H54 (cell line): ENCODE data around the gene MLKL.

Source experiments
- DNase-seq: peaks from one replicate; pipeline ENCODE4 v3.0.0; 2011; ENCODE audit warnings: low spot score, mixed read lengths; ENCODE audit not compliant: insufficient read length
- FAIRE-seq: peaks from 3 replicates; lab custom pipeline; 2011; peaks lifted over from hg19 to GRCh38; lab: Jason Lieb, UNC
- POLR2A ChIP-seq: IDR thresholded peaks from 2 replicates; pipeline ENCODE4 v1.6.1; 2011; ENCODE audit warnings: low read depth, mild to moderate bottlenecking, low read length

The MLKL gene

DNA sequence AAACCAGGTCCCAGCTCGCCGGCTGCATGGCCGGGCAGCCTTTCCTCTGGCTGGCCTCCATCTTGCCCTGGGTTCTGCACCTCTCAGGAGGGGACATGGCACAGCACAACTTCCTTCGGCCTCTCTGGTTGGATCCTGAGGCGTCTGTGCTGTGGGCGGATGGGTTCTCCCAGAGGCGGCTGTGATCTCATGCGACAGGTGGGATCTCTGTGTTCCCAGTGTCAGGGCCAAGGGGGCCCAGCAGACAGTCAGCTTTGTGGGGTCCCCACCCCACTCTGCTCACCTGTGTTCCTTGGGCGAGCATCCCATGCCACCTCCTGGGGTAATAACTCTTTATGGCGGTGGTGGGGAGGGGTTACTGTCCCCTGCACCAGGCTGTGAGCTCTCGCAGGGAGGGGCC, 38.2 kb upstream of the MLKL start:
- DNase-seq (no peak), FAIRE-seq (no peak)
- no peak for TF ChIP-seq POLR2A

DNA sequence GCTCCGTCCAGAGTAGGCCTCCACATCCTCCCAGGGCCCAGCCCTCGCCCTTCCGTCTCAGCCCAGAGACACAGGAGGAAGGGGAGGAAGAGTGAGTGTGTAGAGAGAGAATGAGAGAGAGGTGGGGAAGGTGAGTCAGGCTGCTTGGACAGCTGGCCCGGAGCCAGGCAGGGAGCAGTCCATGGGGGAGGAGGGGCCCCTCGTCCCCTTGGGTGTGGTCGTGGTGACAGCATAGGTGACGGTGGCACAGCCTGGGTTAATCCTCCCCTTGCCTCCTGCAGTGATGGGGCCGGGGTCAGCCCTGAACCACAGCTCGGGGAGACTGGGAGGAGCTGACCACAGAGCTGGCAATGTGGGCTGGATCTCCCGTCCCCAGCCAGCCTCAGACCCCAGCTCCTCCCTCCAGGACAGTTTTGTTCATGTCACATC, 37.5 kb upstream of the MLKL start:
- FAIRE-seq (no peak), DNase-seq (peak; percentile 74)
- TF ChIP-seq POLR2A, result no peak

DNA sequence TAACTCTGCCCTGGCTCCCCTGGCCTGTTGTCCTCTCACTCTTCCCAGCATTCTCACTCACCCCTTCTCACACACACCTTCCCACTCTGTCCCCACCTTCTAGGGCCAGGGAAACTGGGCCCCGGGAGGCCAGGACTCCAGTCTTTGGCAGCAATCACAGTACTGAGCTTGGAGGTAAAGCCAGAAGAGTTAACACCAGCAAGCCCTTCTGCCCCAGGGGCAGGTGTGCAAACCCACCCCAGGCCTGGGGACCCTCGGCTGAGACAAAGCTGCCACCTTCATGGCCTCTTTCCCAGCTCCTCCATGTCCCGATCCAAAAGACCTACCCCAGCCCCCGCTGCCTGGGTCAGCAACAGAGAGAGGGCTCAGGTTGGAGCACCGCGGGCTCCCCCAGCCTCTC, 36.9 kb upstream of the MLKL start:
- DNase-seq (no peak), FAIRE-seq (no peak)
- TF ChIP-seq POLR2A, result no peak

DNA sequence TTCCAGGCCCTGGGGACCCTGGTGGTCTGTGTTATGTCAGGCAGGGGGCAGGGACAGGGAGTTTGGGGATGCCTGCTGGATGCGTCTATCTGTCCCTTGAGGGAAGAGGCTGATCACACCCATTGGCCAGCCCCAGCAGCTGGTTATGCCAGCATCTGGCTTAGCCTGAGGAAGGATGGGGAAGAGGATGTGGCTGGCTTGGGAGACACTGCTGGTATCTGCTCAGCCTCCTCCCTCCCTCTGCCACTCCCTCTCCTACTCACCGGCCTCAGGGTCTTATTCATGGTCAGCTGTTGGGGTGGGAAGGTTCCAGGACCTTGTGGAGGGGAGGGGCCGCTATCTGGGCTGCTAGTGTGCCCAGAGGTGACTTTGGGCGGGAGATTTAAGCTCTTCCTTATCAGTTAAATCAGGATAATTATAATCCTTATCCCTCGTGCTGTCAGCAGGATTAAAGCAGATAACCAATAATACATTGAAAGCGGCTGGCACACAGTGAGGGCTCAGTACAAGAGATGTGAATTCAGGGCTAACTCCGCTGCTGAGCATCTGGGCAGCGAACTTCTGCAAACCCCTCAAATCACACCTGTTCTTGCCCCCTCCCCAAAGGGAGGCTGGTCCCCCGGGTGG, 36.0 kb upstream of the MLKL start:
- no peak for FAIRE-seq

DNA sequence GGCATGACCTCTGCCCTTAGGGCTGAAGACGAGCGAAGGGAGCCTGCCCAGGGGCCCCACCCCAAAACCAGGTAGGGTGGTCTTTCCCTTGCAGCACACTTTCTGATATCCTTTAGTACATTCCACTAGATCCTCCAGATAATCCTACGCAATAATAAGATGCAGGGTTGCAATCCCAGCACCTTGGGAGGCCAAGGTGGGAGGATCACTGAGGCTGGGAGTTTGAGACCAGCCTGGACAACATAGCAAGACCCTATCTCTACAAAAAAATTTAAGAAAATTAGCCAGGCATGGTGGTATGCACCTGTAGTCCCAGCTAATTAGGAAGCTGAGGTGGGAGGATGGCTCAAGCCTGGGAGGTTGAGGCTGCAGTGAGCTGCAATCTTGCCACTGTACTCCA, 34.9 kb upstream of the MLKL start:
- no peak for DNase-seq
- no peak for FAIRE-seq

More for the DNA sequence above, 36.0 kb upstream of the MLKL start:
- no peak for TF ChIP-seq POLR2A
- DNase-seq, result no peak

DNA sequence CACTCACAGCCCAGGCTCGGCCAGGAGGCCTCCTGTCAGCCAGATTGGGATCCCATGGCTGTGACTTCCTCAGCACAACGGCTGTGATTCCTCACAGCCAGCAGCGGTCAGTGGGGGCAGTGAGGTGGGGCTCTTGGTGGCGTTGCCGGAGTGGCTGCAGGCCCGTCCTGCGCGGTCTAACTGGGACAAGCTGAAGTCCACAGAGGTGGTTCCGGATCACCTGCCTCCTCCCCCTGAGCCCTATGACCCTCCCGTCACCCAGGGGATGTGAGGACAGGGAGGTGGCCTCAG, 34.4 kb upstream of the MLKL start:
- DNase-seq, result no peak
- TF ChIP-seq POLR2A, result no peak
- FAIRE-seq, result no peak

More for the DNA sequence above, 34.9 kb upstream of the MLKL start:
- TF ChIP-seq POLR2A, result no peak

DNA sequence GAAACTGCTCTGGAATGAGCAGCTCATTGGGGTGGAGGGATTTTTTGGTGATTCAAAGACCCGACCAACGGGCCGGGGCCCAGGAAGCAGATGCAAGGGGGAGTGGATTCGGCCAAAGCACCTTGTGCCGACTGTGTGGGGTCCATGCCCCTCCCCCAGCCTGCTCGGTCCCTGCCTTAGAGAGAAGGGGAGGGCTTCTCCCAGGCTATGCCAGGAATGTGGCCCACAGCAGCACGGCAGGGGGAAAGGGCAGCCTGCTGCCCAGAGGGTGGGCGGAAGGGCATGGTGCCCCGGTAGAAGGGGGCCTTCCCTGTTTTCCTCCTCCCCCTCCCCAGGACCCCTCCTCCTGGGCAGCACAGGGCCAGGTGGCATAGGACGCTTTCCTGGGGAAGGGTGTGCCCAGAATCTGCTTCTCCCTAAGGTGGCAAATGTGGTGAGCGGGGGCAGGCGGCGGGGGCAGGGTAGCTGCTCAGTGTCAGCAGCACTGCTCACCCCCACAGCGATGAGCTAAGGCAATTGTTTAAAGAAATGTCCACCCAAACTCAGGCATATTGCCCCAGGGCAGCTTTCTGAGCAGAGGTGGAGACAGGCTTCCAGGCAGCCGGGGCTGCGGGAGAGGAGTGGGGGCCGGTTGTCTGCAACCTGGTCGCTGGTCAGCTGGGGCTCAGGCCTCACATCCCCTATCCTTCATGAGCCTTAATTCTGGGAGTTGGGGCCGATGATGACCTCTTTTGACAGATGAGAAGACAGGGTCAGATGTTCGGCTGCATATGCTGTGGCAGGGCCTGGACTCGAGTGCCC, 33.9 kb upstream of the MLKL start:
- TF ChIP-seq POLR2A, result no peak
- DNase-seq, result no peak
- no peak for FAIRE-seq

DNA sequence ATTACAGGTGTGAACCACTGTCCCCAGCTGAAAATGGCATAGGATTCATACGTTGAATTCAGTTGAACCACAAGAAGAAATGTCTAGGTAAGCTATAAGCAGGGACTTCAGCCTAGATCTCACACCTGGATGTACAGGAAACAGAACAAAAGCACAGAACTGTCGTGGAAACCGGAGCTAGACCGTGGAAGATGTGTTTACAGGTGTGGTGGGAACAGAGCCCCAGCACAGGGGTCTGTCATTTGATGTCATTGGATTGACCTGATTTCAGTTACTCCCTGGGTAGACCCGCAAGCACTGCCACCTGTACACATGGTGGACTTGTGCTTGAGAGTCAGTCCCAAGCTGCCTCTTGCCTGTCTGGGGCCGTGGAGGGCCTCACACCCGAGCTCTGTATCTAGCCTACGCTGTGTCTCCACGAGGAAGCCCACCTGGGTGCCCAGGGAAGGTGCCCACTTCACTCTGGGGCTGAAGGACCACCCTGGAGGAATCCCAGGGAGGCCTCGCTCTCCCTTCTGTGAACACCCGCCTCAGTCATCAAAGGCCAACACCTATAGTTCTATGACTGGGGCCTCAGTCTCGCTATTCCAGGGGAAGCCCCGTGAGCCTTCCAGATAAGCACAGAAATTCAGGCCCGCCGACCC, 32.2 kb upstream of the MLKL start:
- TF ChIP-seq POLR2A, result no peak
- FAIRE-seq, result no peak
- no peak for DNase-seq

DNA sequence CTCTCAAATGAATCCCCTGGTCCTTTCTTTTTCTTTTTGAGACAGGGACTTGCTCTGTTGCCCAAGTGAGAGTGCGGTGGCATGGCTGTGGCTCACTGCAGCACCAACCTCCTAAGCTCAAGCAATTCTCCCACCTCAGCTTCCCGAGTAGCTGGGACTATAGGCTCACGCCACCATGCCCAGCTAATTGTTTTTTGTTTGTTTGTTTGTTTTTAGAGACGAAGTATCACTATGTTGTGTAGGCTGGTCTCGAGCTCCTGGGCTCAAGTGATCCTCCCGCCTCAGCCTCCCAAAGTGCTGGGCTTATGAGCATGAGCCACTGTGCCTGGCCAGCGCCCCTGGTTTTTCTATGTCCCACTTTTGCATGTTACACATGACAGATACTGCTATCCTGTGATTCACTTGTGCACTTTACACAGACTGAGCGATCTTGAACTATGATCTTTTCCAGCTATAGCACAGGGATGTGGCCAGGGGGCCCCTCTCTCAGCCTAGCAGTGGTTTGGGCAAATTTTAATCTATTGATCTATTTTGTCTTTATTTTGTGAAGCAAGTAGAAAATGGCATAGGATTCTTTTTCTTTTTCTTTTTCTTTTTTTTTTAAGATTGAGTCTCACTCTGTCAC, 31.3 kb upstream of the MLKL start:
- FAIRE-seq, result no peak
- no peak for TF ChIP-seq POLR2A
- no peak for DNase-seq

DNA sequence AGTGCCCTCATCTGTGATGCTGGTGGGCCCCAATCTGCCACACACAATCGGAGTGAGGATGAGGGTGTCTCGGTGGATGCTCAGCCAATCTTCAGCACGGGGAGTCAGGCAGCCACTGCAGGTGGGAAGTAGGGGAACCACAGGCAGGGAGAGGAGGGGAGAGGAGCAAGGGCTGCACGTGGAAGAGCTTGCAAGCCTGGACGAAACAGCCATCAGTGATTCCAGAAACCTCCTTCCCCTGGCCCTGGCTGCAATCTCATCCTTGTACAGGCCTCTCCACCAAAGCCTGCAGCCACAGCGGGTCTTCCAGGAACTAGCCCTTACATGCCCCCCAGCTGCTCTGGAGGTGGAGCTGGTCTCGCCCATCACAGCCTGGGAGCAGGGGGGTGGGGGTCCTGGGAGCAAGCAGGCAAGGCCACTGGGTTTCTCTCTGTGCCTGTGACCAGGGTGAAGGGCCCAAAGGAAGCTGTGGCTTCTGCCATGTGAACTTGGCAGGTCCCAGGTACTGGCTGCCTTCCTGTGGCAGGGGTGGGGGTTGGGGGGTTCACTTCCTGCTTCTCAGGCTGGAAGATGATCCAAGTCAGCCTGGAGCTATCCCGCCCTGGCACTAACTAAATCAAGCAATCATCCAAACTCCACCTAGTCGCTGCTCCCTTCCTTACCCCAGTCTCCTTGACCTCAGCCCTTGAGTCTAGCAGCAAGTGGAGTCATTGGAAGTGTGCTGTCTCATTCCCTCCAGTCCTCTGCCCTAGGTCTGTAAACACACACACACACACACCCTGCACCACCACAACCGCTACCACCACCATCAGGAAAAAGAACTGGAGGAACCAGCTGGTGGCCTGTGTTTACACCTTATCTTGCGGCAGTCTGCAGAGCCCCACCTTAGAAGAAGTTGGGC, 29.4 kb upstream of the MLKL start:
- DNase-seq (no peak), FAIRE-seq (no peak)
- TF ChIP-seq POLR2A, result no peak

DNA sequence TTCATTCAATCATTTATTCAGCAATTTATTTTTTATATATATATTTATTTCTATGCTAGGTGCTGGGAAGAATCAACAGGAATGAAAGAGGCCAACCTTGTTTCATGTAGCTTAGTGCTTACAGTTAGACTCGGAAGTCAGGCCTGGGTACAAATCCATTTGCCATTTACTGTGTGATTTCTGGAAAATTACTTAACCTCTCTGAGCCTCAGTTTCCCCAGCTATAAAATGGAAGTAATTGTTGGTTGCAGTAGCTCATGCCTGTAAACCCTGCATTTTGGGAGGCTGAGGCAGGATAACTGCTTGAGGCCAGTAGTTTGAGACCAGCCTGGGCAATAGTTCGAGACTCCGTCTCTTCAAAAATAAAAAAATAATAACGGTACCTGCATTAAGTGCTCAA, 27.2 kb upstream of the MLKL start:
- FAIRE-seq (no peak), DNase-seq (no peak)
- TF ChIP-seq POLR2A, result no peak

DNA sequence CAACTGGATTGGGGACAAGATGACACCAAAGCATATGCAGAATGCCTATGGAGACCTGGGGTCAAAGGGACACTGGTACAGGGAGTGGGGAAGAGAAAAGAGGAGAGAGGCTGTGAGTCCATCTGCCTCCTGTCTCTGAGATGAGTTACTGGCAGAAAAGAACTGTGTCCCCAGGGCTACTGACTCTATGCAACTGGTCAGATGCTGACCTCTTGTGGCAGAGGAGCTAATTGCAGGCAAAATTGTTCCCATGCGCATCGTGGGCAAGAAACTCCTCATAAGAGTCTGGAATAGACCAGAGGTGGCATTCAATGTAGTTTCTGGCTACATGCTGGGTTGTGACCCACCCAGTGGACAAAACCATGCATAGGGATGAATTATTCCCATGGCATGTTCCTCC, 26.1 kb upstream of the MLKL start:
- FAIRE-seq (no peak), DNase-seq (no peak)
- TF ChIP-seq POLR2A, result no peak

DNA sequence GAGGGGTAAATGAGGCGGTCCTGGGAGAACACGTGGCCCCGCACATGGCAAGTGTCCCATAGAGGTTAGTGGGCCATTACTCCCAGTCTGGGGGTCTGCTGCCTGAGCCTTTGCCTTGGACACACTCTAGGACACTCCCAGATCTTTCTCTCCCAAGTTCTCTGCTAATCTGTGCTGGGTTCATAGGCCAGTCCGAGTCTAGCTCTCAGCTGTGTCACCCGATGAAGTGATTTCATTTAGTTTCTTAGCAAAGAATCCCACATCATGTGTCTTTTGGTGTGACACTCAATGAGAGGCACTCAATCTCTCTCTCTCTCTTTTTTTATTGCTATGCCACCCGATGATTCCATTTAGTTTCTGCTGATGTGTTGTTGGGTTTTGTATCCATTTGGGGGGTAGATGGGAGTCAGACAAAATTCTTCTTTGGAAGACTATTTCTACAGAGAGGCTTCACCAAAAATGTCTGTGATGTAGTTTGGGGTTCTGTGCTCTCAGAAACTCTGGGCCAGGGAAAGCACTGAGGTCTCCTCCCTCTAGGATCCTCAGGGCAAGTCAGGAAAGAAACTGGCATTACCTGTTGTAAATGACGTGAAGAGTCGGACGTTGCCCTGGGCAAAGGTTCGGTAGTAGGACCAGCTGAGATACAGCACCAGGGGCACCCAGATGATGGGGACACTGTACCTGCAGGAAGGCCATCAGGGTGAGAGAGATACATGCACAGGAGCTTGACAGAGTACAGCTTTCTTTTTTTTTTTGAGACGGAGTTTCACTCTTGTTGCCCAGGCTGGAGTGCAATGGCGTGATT, 25.2 kb upstream of the MLKL start:
- FAIRE-seq, result no peak
- DNase-seq, result no peak
- no peak for TF ChIP-seq POLR2A
